Neural cell (in vitro differentiated cells): ENCODE data around the gene COL13A1. TPM values are rescaled to one million over a fixed set of nuclear protein-coding genes. Genes with fewer than 3 reads are reported as not detected.

Source experiments
- H2AFZ ChIP-seq: fragments of 200-600, 300-800 bp; sonication (generic), shearing (Covaris generic); 2 replicates; pipeline ENCODE4 v1.6.0; 2014; ENCODE audit warnings: low read depth, mild to moderate bottlenecking, antibody characterized with exemption, low read length, moderate library complexity
- H3F3A ChIP-seq: fragments of 200-600 bp; shearing (Covaris generic); 2 replicates; pipeline ENCODE4 v1.6.1; 2016; ENCODE audit warnings: mild to moderate bottlenecking, moderate library complexity, mixed read lengths, antibody characterized with exemption, low read length; ENCODE audit not compliant: insufficient read depth, poor library complexity, severe bottlenecking
- H3K27ac ChIP-seq: fragments of 200-600, 300-800 bp; sonication (generic), shearing (Covaris generic); 2 replicates; pipeline ENCODE4 v1.5.1; 2014; ENCODE audit warnings: mild to moderate bottlenecking, low read length, moderate library complexity
- H3K27me3 ChIP-seq: fragments of 300-800, 200-600 bp; sonication (generic), shearing (Covaris generic); 2 replicates; pipeline ENCODE4 v1.6.0; 2014; ENCODE audit warnings: mild to moderate bottlenecking, low read depth, low read length, moderate library complexity; ENCODE audit not compliant: insufficient read depth
- H3K36me3 ChIP-seq: fragments of 300-800, 200-600 bp; sonication (generic), shearing (Covaris generic); 2 replicates; pipeline ENCODE4 v1.5.1; 2014; ENCODE audit warnings: mild to moderate bottlenecking, antibody characterized with exemption, low read length, moderate library complexity; ENCODE audit not compliant: insufficient read depth
- H3K4me2 ChIP-seq: fragments of 300-800, 200-600 bp; sonication (generic), shearing (Covaris generic); 2 replicates; pipeline ENCODE4 v1.6.0; 2014; ENCODE audit warnings: mild to moderate bottlenecking, low read length
- H3K4me3 ChIP-seq: fragments of 300-800, 200-600 bp; sonication (generic), shearing (Covaris generic); 2 replicates; pipeline ENCODE4 v1.5.1; 2014; ENCODE audit warnings: mild to moderate bottlenecking, low read length, moderate library complexity
- H3K79me2 ChIP-seq: fragments of 200-600 bp; shearing (Covaris generic); replicated peaks from 2 replicates; pipeline ENCODE4 v1.6.0; 2014; ENCODE audit warnings: mild to moderate bottlenecking, low read length, moderate library complexity; ENCODE audit not compliant: insufficient read depth
- H3K9ac ChIP-seq: fragments of 300-800, 200-600 bp; sonication (generic), shearing (Covaris generic); 2 replicates; pipeline ENCODE4 v1.6.1; 2016; ENCODE audit warnings: mild to moderate bottlenecking, low read length, mixed read lengths
- H3K9me2 ChIP-seq: fragments of 200-600 bp; shearing (Covaris generic); 2 replicates; pipeline ENCODE4 v1.6.1; 2016; ENCODE audit warnings: mild to moderate bottlenecking, low read length, mixed read lengths; ENCODE audit not compliant: insufficient read depth
- H3K9me3 ChIP-seq: fragments of 200-600, 300-800 bp; sonication (generic), shearing (Covaris generic); 2 replicates; pipeline ENCODE4 v1.6.1; 2016; ENCODE audit warnings: mild to moderate bottlenecking, mixed run types, low read length, moderate library complexity, mixed read lengths
- H4K20me1 ChIP-seq: fragments of 200-600 bp; shearing (Covaris generic); 2 replicates; pipeline ENCODE4 v1.6.1; 2016; ENCODE audit warnings: mild to moderate bottlenecking, mixed run types; ENCODE audit not compliant: insufficient read depth
- EP300 ChIP-seq: fragments of 450-650 bp; conservative IDR thresholded peaks from 2 replicates; pipeline ENCODE4 v1.6.1; 2014; ENCODE audit warnings: antibody characterized with exemption, mild to moderate bottlenecking, moderate library complexity; ENCODE audit not compliant: poor library complexity, severe bottlenecking
- EZH2 ChIP-seq: fragments of 200-600, 300-800 bp; shearing (Covaris generic), sonication (generic); IDR thresholded peaks from 2 replicates; pipeline ENCODE4 v1.6.1; 2014; ENCODE audit warnings: antibody characterized with exemption, low read length, borderline replicate concordance, mild to moderate bottlenecking; ENCODE audit not compliant: insufficient read depth, poor library complexity, severe bottlenecking
- MXI1 ChIP-seq: fragments of 450-650 bp; conservative IDR thresholded peaks from 2 replicates; pipeline ENCODE4 v1.6.1; 2014; ENCODE audit warnings: antibody characterized with exemption, mild to moderate bottlenecking; ENCODE audit not compliant: poor library complexity, severe bottlenecking
- POLR2AphosphoS5 ChIP-seq: IDR thresholded peaks from 2 replicates; pipeline ENCODE4 v1.6.1; 2012
- RAD21 ChIP-seq: fragments of 450-650 bp; conservative IDR thresholded peaks from 2 replicates; pipeline ENCODE4 v1.6.1; 2014; ENCODE audit warnings: antibody characterized with exemption, mild to moderate bottlenecking, moderate library complexity
- SMC3 ChIP-seq: fragments of 450-650 bp; conservative IDR thresholded peaks from 2 replicates; pipeline ENCODE4 v1.6.1; 2014; ENCODE audit warnings: antibody characterized with exemption, mild to moderate bottlenecking, moderate library complexity; ENCODE audit not compliant: poor library complexity
- TAF1 ChIP-seq: IDR thresholded peaks from 2 replicates; pipeline ENCODE4 v1.6.1; 2012; ENCODE audit warnings: low read depth
- polyA plus RNA-seq: library from polyadenylated mRNA; depleted of rRNA; stranded (reverse); fragments of >200 nt; gene quantifications from 2 replicates; pipeline ENCODE4 v1.2.3, GENCODE V29; 2014
- TF ChIP-seq, protein P1 (sequence below): fragments of 450-650 bp; IDR thresholded peaks from 2 replicates; pipeline ENCODE4 v1.5.1; 2014; ENCODE audit warnings: antibody characterized with exemption, mild to moderate bottlenecking, moderate library complexity; ENCODE audit not compliant: poor library complexity, severe bottlenecking
- TF ChIP-seq, protein P2 (sequence below): IDR thresholded peaks from 2 replicates; pipeline ENCODE4 v1.6.1; 2012; ENCODE audit warnings: borderline replicate concordance

The COL13A1 gene
- polyA plus RNA-seq, 1 donor from 2014 or later: 4.7 TPM

DNA sequence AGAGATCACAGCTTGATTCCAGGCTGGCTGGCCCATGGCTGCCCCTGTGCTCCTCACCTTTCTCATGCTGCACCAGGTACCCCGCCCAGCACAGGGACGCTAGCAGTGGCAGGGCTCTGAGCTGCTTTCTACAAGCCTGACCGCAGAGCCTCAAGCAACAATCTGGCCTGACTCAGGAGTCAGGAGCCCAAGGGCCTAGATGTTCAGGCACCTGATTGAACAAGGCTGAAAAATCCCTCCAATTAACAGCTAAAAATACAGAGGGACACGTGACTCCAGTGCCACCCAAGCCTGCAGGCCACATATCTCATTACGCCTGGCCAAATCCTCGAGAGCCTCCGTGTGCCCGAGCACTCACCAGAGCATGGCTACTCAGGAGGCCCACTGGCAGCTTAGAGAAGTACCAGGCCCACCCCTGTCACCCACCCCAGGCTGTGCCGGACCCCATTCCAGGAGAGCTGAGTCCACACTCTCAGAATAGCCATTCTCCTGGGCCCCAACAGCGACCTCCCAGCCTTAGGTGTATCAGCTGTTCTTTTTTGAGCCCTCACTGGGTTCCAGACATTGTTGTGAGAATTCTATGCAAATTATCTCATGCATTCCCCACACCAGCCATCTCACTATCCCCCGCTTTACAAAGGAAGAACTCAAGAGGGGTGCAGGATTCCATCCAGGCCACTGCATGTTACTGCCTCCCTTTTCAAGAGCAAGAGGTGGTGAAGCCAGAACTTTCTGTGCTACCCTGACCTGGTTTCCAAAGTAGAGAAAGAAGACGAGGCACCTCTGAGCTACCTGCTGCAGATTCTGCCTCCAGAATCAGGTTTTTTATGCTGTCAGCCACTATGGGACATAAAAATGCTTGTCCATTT lies 98.3 kb downstream of the COL13A1 start:
- TF ChIP-seq RAD21 (no peak), POLR2AphosphoS5 (no peak), TAF1 (no peak)
- TF ChIP-seq, protein P1, sequence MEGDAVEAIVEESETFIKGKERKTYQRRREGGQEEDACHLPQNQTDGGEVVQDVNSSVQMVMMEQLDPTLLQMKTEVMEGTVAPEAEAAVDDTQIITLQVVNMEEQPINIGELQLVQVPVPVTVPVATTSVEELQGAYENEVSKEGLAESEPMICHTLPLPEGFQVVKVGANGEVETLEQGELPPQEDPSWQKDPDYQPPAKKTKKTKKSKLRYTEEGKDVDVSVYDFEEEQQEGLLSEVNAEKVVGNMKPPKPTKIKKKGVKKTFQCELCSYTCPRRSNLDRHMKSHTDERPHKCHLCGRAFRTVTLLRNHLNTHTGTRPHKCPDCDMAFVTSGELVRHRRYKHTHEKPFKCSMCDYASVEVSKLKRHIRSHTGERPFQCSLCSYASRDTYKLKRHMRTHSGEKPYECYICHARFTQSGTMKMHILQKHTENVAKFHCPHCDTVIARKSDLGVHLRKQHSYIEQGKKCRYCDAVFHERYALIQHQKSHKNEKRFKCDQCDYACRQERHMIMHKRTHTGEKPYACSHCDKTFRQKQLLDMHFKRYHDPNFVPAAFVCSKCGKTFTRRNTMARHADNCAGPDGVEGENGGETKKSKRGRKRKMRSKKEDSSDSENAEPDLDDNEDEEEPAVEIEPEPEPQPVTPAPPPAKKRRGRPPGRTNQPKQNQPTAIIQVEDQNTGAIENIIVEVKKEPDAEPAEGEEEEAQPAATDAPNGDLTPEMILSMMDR: no peak
- Histone ChIP-seq H3K4me2 (no peak overlapping the region), H3F3A (no peaks in the 10 kb centered on the region), H3K4me3 (no peak overlapping the region), H4K20me1 (no peaks in the 10 kb centered on the region), H3K9me3 (no peaks in the 10 kb centered on the region), H3K27ac (no peak overlapping the region), H3K27me3 (no peaks in the 10 kb centered on the region), H3K36me3 (no peaks in the 10 kb centered on the region), H2AFZ (no peak overlapping the region), H3K9ac (no peak overlapping the region), H3K9me2 (no peaks in the 10 kb centered on the region), H3K79me2 (no peaks in the 10 kb centered on the region)

DNA sequence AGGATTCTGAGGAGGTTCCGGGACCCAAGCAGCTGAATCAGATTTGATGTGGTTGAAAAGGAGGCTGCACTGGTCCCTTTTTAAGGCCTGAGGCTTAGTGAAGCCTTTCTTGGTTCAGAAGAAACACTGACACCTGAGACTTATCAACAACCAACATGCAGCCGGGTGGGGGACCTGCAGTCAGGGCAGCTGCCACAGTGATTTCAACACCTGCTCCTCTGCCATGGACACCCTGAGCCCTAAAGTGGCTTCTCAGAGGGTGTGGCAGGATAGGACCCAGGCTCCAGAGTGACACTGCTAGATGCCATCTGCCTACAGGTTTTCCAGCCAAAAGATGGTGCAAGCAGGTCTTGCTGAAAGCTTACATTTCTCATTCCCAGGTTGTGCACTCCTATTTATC lies 99.3 kb downstream of the COL13A1 start:
- Histone ChIP-seq H4K20me1 (no peaks in the 10 kb centered on the region), H3K9me3 (no peaks in the 10 kb centered on the region), H3K4me2 (no peak overlapping the region), H3F3A (no peaks in the 10 kb centered on the region), H3K36me3 (no peaks in the 10 kb centered on the region), H2AFZ (no peak overlapping the region), H3K9me2 (no peaks in the 10 kb centered on the region), H3K27ac (no peak overlapping the region), H3K4me3 (no peak overlapping the region), H3K9ac (no peak overlapping the region), H3K27me3 (no peaks in the 10 kb centered on the region), H3K79me2 (no peaks in the 10 kb centered on the region)
- TF ChIP-seq, protein P2, sequence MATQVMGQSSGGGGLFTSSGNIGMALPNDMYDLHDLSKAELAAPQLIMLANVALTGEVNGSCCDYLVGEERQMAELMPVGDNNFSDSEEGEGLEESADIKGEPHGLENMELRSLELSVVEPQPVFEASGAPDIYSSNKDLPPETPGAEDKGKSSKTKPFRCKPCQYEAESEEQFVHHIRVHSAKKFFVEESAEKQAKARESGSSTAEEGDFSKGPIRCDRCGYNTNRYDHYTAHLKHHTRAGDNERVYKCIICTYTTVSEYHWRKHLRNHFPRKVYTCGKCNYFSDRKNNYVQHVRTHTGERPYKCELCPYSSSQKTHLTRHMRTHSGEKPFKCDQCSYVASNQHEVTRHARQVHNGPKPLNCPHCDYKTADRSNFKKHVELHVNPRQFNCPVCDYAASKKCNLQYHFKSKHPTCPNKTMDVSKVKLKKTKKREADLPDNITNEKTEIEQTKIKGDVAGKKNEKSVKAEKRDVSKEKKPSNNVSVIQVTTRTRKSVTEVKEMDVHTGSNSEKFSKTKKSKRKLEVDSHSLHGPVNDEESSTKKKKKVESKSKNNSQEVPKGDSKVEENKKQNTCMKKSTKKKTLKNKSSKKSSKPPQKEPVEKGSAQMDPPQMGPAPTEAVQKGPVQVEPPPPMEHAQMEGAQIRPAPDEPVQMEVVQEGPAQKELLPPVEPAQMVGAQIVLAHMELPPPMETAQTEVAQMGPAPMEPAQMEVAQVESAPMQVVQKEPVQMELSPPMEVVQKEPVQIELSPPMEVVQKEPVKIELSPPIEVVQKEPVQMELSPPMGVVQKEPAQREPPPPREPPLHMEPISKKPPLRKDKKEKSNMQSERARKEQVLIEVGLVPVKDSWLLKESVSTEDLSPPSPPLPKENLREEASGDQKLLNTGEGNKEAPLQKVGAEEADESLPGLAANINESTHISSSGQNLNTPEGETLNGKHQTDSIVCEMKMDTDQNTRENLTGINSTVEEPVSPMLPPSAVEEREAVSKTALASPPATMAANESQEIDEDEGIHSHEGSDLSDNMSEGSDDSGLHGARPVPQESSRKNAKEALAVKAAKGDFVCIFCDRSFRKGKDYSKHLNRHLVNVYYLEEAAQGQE: no peak
- TF ChIP-seq, protein P1: no peak
- TF ChIP-seq EP300 (no peak), EZH2 (no peak), MXI1 (no peak), RAD21 (no peak), SMC3 (no peak), POLR2AphosphoS5 (no peak), TAF1 (no peak)
